GM10266 (cell line): ENCODE measurements around the gene MICAL1.

ENCODE experiments used
- DNase-seq: peaks from one replicate; pipeline ENCODE4 v3.0.0; 2012; ENCODE audit errors: extremely low spot score
- CTCF ChIP-seq: IDR thresholded peaks from 2 replicates; pipeline ENCODE4 v1.5.1; 2012; ENCODE audit warnings: mild to moderate bottlenecking, low read depth; ENCODE audit not compliant: control insufficient read depth, insufficient read depth; ENCODE audit errors: missing control alignments

The MICAL1 gene

DNA sequence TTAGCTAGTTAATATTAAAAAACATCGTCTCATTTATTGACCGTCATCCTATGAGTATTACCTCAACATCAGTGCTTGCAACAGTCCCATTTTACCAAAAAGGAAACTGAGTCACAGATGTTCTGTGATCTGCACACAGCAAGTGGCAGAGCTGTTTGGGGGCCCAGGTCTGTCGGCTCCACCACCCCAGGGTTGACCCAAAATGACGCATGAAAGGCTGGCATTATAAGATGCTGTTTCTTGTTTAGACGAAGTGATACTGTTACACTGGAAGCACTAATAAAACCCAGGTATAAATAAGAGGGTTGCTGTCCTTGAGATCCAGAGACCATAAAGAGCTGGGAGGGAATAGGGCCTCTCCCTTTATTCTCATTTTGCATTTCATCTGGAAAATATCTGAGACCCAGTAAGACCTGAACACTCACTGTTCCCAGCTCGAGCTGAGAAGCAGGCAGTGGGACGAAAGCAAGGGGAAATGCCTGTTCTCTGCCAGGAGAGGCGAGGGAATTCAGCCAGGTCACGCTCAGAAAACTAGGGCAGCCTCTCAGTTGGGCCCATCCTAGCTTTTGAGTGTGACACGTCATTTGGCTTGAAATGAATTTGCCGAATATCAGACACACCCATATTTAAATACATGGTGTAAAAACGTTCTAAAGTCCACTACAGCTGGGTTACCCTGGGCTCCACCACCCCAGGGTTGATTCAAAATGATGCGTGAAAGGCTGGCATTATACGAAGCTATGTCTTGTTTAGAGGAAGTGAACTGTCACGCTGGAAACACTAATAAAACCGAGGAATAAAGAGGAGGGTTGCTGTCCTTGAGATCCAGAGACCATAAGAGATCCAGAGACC, 1.4 kb upstream of the MICAL1 start:
- TF ChIP-seq CTCF = no peak
- DNase-seq = no peak

DNA sequence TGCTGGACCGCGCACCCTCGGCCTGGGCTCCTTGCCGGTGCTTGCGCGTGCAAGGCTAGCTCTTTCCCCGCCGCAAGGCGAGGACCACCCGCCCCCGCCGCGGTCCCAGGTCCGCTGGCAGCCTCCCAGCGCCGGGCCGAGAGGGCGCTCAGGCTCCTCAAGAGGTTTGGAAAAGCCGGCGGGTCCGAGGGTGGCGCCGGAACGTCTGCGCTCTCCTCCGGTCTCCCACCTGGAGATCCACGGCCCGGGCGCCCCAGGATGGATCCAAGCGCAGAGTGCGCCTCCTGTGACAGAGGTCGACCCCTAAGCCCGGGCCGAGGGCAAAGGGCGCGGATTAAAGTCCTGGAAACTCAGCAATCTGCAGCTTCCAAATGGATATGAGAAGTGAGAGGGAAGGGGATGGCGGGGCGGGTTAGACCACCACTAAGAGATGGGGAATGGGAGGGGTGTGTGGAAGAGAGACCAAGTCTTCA, 575 bp upstream of the MICAL1 start:
- TF ChIP-seq CTCF = peak; percentile 18
- no peak for DNase-seq

DNA sequence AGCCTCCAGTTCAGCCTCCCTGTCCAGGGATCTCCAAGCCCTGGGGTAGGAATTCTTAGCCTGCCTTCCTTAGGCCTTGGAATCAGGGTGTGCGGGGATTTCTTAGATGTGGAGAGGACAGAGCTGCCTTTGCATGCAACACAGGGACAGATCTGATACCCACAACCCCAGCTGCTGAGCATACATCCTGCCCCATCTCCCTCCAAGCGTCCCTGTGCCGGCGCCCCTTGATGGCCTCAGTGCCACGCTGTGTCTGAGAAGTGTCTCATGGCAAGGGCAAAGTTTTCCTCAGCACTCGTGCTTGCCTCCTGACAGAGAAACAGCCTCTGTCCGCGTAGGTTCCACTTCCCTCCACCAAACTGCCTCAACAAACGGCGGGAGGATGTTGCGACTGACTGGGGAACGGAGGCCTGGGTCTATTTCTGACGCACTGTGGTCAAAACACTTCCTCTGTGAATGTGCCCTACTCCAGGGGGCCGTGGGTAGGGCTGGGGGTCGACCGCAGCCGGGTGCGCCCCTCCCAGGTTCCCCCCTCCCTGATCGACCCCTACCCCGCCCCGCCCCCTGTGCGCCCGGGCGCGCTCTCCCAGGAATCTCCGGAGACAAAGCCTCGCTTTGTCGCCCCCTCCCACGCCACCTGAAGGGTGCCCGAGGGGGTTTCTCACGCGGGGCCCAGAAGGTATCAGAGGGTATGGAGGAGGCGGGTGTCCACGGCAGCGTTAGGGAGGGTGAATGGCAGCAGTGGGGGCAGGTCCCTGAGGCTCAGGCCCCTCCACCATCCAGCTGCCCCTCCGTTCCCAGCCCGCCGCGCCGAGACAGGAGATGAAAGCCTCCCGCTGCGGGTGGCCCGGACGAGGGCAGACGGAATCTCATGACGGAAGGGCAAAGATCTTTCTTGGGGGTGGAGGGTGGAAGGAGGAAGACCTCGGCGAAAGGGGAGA, 806 bp downstream of the MICAL1 start:
- peak; percentile 74 for DNase-seq
- TF ChIP-seq CTCF = no peak

GRCh38 chr6:109453594-109454495, 1.7 kb downstream of the MICAL1 start:
- no peak for TF ChIP-seq CTCF
- DNase-seq = no peak

DNA sequence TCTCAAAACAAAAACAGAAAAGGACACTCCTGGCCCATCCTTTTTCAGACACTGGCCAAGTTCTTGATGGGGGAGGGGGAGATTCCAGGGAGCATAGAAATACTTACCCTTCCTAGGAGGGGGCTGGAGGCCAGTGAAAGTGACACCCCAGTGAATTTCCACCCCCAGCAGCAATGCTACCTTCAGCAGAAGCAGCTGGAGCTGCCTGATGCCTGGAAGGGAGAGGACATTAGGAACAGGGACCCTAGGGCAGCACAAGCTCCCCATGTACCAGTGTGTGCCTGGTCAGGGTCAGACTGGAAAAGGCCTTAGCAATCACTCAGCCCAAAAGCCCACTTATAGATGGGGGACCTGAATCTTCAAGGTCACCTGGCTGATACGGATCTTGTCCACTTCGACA, 2.4 kb downstream of the MICAL1 start:
- no peak for TF ChIP-seq CTCF

GRCh38 chr6:109452181-109452580, 3.4 kb downstream of the MICAL1 start:
- no peak for TF ChIP-seq CTCF
- no peak for DNase-seq

More for the DNA sequence above, 2.4 kb downstream of the MICAL1 start:
- no peak for DNase-seq
